ENCODE data around the gene C2CD2. TPM values are rescaled to one million over a fixed set of nuclear protein-coding genes. Genes with fewer than 3 reads are reported as not detected.

The C2CD2 gene
- total RNA-seq, 2 donors from 2014 or later = 13.3 to 16.1 TPM

- intact Hi-C loops (cut with DNase I) = no loop called here
- peaks cover 6% of the 10 kb centered on the region for H3K36me3 ChIP-seq
- no peak for TF ChIP-seq CTCF (IDR thresholded peaks at IDR 0.05)
- no peaks in the 10 kb centered on the region for H3K9me3 ChIP-seq
- H3K9ac ChIP-seq (ENCODE audit: low read depth in 2 of 2, low read length in 2 of 2) = no peak overlapping the region
- no peaks in the 10 kb centered on the region for H3K4me1 ChIP-seq
- H3K27ac ChIP-seq = no peak overlapping the region
- no peaks in the 10 kb centered on the region for H3K27me3 ChIP-seq
- no peak overlapping the region for H3K4me3 ChIP-seq
- no peak for DNase-seq
Measured at GRCh38 chr21:41914358-41914757, 39.5 kb downstream of the C2CD2 start.

DNA sequence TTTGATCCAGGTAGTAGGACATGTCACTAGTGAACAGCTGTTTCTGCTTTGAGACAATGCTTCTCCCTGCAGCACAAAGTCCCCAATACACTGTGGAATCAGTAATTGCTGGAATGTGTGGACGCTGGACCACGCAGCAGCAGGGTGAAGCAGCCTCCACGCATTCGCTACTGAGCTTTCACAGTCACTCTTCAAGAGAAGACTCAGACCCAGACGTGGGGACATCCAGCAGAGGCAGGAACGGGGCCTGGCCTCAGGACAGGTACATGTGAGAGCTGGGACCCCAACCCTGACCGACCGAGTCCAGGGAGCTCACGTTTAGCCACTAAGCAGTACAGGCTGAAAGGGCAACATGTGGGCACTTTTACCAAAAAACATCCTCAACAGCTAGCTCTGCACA is 40.6 kb downstream of the C2CD2 start:
- Histone ChIP-seq H3K4me3 (no peak overlapping the region), H3K27ac (no peak overlapping the region), H3K36me3 (peaks cover 6% of the 10 kb centered on the region), H3K9me3 (no peaks in the 10 kb centered on the region), H3K4me1 (no peaks in the 10 kb centered on the region), H3K9ac (ENCODE audit: low read depth in 2 of 2, low read length in 2 of 2) (no peak overlapping the region), H3K27me3 (no peaks in the 10 kb centered on the region)
- TF ChIP-seq CTCF (IDR thresholded peaks at IDR 0.05) = no peak
- intact Hi-C loops (cut with DNase I) = no loop called here
- DNase-seq = no peak

- Histone ChIP-seq H3K4me3 (no peak overlapping the region), H3K4me1 (no peaks in the 10 kb centered on the region), H3K9ac (ENCODE audit: low read depth in 2 of 2, low read length in 2 of 2) (no peak overlapping the region), H3K36me3 (no peaks in the 10 kb centered on the region), H3K27me3 (no peaks in the 10 kb centered on the region), H3K27ac (no peak overlapping the region), H3K9me3 (no peaks in the 10 kb centered on the region)
- DNase-seq = no peak
- no peak for TF ChIP-seq CTCF (IDR thresholded peaks at IDR 0.05)
- intact Hi-C loops (cut with DNase I) = no loop called here
Measured at GRCh38 chr21:41908829-41909228, 45.0 kb downstream of the C2CD2 start.

DNA sequence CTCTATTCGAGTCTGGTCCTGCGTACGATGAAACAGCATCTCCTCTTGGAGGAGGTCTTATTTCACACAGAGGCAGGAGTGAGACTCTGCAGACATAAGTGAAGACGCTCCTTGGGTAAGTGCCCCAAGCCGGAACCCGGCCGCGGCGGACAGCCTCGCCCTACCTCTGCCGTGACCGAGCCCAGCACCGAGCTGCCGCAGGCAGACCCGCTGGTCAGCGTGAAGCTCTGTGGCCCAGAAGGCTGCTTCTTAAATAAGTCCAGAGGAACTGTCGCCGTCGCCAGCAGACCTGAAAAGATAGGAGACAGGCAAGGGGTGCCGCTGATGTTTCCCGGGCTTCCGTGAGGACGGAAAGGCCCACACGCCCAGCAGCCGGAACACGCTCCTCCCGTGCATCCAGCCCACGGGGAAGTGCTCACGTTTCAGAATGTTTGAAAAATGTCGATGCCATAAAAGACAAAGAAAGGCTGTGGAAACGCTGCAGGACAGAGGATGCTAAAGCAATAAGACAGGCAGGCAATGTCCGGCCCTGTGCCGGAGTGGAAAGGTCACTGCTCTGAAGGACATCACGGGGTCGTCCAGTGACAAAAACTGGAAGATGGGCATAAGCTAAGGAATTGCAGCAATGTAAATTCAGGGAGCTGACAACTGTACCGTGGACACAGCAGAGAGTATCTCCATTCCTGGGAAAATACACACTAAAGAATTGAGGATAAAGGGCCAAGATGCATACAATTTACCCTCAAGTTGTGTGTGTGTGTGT is 46.1 kb downstream of the C2CD2 start:
- H3K9me3 ChIP-seq = no peaks in the 10 kb centered on the region
- no peak overlapping the region for H3K4me3 ChIP-seq
- intact Hi-C loops (cut with DNase I) = no loop called here
- H3K36me3 ChIP-seq = no peaks in the 10 kb centered on the region
- no peaks in the 10 kb centered on the region for H3K4me1 ChIP-seq
- H3K9ac ChIP-seq (ENCODE audit: low read depth in 2 of 2, low read length in 2 of 2) = no peak overlapping the region
- DNase-seq = no peak
- H3K27me3 ChIP-seq = no peaks in the 10 kb centered on the region
- TF ChIP-seq CTCF (IDR thresholded peaks at IDR 0.05) = no peak
- no peak overlapping the region for H3K27ac ChIP-seq

DNA sequence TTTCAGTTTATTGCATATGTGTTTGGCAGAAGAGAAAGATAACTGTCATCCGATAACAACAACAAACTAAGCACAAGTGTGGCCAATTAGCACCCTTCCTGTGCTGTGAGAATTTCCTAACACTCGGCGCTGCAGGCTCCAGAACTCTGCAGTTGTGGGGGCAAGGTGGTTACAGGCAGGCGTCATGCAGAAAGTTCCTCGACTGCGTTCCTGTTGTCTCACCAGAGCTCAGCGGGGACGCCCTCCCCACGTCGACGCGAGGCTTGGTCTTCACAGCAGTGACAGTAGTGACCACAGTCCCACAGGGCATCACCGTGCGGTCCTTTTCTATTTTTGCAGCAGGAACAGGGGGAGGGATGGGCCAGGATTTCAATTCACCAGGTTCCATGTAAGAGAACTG is 47.0 kb downstream of the C2CD2 start:
- no peak overlapping the region for H3K9ac ChIP-seq (ENCODE audit: low read depth in 2 of 2, low read length in 2 of 2)
- H3K27ac ChIP-seq = no peak overlapping the region
- no peak overlapping the region for H3K4me3 ChIP-seq
- no peaks in the 10 kb centered on the region for H3K9me3 ChIP-seq
- DNase-seq = no peak
- H3K4me1 ChIP-seq = no peaks in the 10 kb centered on the region
- H3K36me3 ChIP-seq = no peaks in the 10 kb centered on the region
- H3K27me3 ChIP-seq = no peaks in the 10 kb centered on the region
- intact Hi-C loops (cut with DNase I) = no loop called here
- no peak for TF ChIP-seq CTCF (IDR thresholded peaks at IDR 0.05)

All from colonic mucosa (tissue), 4 donors.